Ovary (tissue), 9 donors: Measurements from ENCODE around the gene GPC4. TPM values are rescaled to one million over a fixed set of nuclear protein-coding genes. Genes with fewer than 3 reads are reported as not detected.

Source experiments
- DNase-seq, 5 donors: peaks; one replicate each; pipeline ENCODE4 v3.0.0-alpha.2; 2019 to 2020
- H3K27ac ChIP-seq, 2 donors: fragments of 200-600 bp; one replicate each; pipeline versions ENCODE4 v1.5.1 to v1.8.0; 2019 to 2022
- H3K27me3 ChIP-seq: fragments of 200-600 bp; one replicate; pipeline ENCODE4 v1.8.0; 2022
- H3K36me3 ChIP-seq: fragments of 200-600 bp; sonication (generic); one replicate; pipeline ENCODE4 v1.5.1; 2019
- H3K4me1 ChIP-seq: one replicate; pipeline ENCODE4 v1.8.1; 2013; ENCODE audit warnings: mild to moderate bottlenecking, moderate library complexity; ENCODE audit not compliant: insufficient read depth
- H3K4me3 ChIP-seq: fragments of 200-600 bp; sonication (generic); one replicate; pipeline ENCODE4 v1.5.1; 2017
- H3K9me3 ChIP-seq, 2 donors: fragments of 200-600 bp in 1 of 2; sonication (generic) in 1 of 2; one replicate each; pipeline versions ENCODE4 v1.5.1 to v1.8.1; 2013 to 2019; ENCODE audit warnings: mild to moderate bottlenecking in 1 of 2, moderate library complexity in 1 of 2
- EP300 ChIP-seq: sonication (generic); formaldehyde crosslinking; IDR thresholded peaks from one replicate; pipeline ENCODE4 v1.6.1; 2017; ENCODE audit warnings: antibody characterized with exemption
- POLR2A ChIP-seq: fragments of 450-650 bp; IDR thresholded peaks from one replicate; pipeline ENCODE4 v1.6.1; 2017; ENCODE audit warnings: antibody characterized with exemption, mild to moderate bottlenecking, moderate library complexity
- WGBS, 3 donors: extraction: QIAGEN DNeasy Blood & Tissue Kit in 1 of 3; methylation state at CpG; one replicate each; pipeline versions ENCODE4 v1.1.5 to v1.1.7; 2013 to 2017; 5-methylcytosine and 5-hydroxymethylcytosine counted together
- intact Hi-C, 4 donors: fragments of 100-400 bp; cut with DNase I; formaldehyde crosslinking; loops; one replicate each; pipeline versions ENCODE4 v1.11.0 to v1.15.1; 2022 to 2023
- polyA plus RNA-seq, 2 donors: library from polyadenylated mRNA; stranded (reverse); fragments of 200-250 nt in 1 of 2; fragments of 350-450 nt in 1 of 2; fragmentation: Illumina TruSeq in 1 of 2; extraction: RNeasy Lipid Tissue Mini Kit (QIAGEN cat#74804) in 1 of 2; gene quantifications; one replicate each; pipeline ENCODE4 v1.2.3, GENCODE V29; 2013 to 2014
- total RNA-seq, 7 donors: library from RNA; depleted of rRNA in 2 of 7; stranded (reverse); fragments of >200 nt in 2 of 7; fragmentation: NEBNext Ultra II Directional in 3 of 7; extraction: Animal tissue kit (Norgen Biotek cat#: 25700) in 3 of 7; gene quantifications; one replicate each; pipeline versions ENCODE4 v1.1.0 to v1.2.4, GENCODE V29; 2016 to 2023
- TF ChIP-seq, protein P1 (sequence below), 3 donors: fragments of 450-650 bp in 2 of 3; fragments of 200-600 bp in 1 of 3; IDR thresholded peaks; one replicate each; pipeline versions ENCODE4 v1.5.1 to v1.8.0; 2016 to 2022; ENCODE audit warnings: antibody characterized with exemption in 3 of 3, mild to moderate bottlenecking in 1 of 3
- donor health status: DM: no; HTN: no; CAD: no; lungs with moderate emphysema.
- donor health status: DM: no; HTN: no; CAD: no.
- donor health status: Bipolar disorder and iron deficiency.
- donor health status: DM: yes; HTN: yes; CAD: no.
- donor health status: DM: no; HTN: no; CAD: no.
- donor health status: DM: yes; HTN: yes; CAD: no.

GPC4 gene
- total and polyA plus RNA-seq, 9 donors: 9.0 to 21.7 (median 12.3) TPM

DNA sequence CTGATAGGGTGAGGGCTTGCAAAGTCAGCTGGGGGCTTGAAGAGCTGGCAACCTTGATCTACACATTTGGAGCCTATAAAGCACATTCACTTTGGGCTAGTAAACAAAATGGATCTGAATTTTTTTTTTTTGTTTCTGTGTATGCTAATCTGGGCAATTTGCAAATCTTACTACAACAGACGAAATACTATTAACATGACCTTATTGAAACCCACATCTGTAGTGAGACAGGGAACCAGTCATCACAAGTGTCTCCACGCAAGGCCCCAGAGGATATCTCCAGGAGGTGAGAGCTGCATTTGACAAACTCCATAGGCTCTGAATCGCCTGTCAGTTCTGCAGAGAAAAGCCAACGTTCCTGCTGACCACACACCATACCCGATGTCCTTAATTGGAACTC lies 164.1 kb downstream of the GPC4 start:
- H3K27ac ChIP-seq: peak overlapping the region in 1 of 2 donors; percentile 21
- intact Hi-C loops: loop anchor here in 1 of 4 donors (5.0 kb wide), 1 partner anchor 1611 kb away; no protein-coding TSS in a partner anchor
- no peaks in the 10 kb centered on the region for H3K36me3 ChIP-seq
- TF ChIP-seq, protein P1, sequence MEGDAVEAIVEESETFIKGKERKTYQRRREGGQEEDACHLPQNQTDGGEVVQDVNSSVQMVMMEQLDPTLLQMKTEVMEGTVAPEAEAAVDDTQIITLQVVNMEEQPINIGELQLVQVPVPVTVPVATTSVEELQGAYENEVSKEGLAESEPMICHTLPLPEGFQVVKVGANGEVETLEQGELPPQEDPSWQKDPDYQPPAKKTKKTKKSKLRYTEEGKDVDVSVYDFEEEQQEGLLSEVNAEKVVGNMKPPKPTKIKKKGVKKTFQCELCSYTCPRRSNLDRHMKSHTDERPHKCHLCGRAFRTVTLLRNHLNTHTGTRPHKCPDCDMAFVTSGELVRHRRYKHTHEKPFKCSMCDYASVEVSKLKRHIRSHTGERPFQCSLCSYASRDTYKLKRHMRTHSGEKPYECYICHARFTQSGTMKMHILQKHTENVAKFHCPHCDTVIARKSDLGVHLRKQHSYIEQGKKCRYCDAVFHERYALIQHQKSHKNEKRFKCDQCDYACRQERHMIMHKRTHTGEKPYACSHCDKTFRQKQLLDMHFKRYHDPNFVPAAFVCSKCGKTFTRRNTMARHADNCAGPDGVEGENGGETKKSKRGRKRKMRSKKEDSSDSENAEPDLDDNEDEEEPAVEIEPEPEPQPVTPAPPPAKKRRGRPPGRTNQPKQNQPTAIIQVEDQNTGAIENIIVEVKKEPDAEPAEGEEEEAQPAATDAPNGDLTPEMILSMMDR (IDR thresholded peaks at IDR 0.05): no peak
- TF ChIP-seq EP300: no peak
- TF ChIP-seq POLR2A: no peak
- H3K4me3 ChIP-seq: no peak overlapping the region
- no peaks in the 10 kb centered on the region for H3K27me3 ChIP-seq
- no peak for DNase-seq
- H3K4me1 ChIP-seq: peaks cover 1% of the 10 kb centered on the region
- 66 to 78% (median 73%) methylated on average over 5 of the region's 5 CpGs for WGBS, 3 donors
- no peaks in the 10 kb centered on the region for H3K9me3 ChIP-seq

DNA sequence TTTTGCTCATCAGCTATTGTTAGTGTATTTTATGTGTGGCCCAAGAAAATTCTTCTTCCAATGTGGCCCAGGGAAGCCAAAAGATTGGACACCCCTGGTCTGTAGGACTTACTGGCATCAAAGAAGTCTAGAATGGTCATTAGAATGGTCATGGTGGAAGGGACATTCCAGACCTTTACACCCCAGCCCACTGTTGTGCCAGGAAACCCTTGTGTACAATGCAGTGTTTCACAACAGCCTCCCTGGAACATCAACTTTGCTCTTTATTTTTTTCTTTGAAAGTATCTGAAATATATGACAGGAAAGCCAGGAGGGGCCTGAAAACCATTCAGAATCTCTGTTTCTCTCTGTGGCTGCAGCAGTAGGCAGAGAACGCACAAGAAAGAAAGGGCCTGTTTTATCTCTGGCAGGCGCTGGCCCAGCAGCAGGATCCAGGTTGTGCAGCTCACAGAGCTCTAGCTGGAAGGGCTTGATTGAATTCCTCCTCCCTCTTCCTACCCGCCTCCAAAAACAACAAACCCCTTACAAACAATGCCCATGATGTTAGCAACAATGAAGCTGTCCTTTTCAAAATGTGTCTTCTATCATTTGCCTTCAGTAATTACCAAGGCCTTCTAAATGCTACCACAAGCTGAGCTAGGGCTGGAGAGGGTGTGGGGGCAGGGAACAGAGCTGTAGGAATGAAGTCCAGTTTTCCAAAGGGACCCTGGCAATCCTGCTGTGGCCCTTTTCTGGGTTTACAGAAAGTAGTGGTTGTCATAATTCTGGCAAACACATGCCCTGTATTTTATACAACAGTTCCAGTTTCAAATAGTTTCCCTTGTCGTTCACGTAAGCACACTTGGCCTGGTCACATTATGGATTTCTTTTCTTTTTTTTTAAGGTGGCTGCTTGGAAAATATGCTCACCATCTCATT lies 164.8 kb downstream of the GPC4 start:
- Histone ChIP-seq H3K4me1 (peaks cover 1% of the 10 kb centered on the region), H3K27me3 (no peaks in the 10 kb centered on the region), H3K27ac (peak overlapping the region in 1 of 2 donors; percentile 21), H3K9me3 (no peaks in the 10 kb centered on the region), H3K4me3 (no peak overlapping the region), H3K36me3 (no peaks in the 10 kb centered on the region)
- WGBS, 3 donors: 35 to 47% (median 45%) methylated on average over 5 of the region's 5 CpGs
- TF ChIP-seq POLR2A (no peak), EP300 (no peak)
- TF ChIP-seq, protein P1 (IDR thresholded peaks at IDR 0.05): no peak
- intact Hi-C loops: loop anchor here in 1 of 4 donors (5.0 kb wide), 1 partner anchor 1612 kb away; no protein-coding TSS in a partner anchor
- no peak for DNase-seq

Other genes with a start within 250 kb of the GPC4 start
- not detected for gene TFDP3, start 197.1 kb downstream of the GPC4 start, total RNA-seq
- not detected for gene TFDP3, start 197.1 kb downstream of the GPC4 start, polyA plus RNA-seq